HL-60/S4 (cell line): Measurements from ENCODE around the gene TMIGD1.
"Not testable (repeated sequence)": the region's sequence is repeated elsewhere in the genome, so short reads cannot be mapped to it uniquely, and the experiment has no call there.

Experiments
- in situ Hi-C: fragments of 300-500 bp; cut with MboI; formaldehyde crosslinking; loops from 2 replicates; pipeline ENCODE4 v1.14.3; 2022; ENCODE audit warnings: low sequenced_read_pairs

TMIGD1 gene

GRCh38 chr17:30360086-30360808, 26.4 kb upstream of the TMIGD1 start:
- in situ Hi-C loops = no loop called here

DNA sequence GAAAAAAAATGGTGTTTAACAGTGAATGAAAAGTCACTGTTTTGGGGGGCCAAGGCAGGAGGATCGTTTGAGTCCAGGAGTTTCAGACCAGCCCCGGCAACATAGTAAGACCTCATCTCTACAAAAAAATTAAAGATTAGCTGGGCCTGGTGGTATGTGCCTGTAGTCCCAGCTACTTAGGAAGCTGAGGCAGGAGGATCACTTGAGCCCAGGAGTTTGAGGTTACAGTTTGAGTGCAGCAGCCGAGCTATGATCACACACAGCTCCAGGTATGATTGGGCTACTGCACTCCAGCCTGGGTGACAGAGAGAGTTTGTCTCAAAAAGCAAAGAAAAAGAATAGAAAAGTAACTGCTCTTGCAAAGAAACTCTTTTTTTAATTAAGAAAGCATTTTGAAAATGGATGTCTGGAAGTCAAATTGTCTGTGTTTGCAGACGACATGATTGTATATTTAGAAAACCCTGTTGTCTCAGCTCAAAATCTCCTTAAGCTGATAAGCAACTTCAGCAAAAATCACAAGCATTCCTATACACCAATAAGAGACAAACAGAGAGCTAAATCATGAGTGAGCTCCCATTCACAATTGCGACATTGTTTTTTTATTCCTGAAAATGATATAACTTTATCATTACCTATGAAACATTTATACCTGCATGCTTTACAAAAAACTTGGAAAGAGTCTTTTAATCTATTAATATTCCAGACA, 24.4 kb upstream of the TMIGD1 start:
- in situ Hi-C loops = no loop called here

- in situ Hi-C loops = no loop called here
Observed at GRCh38 chr17:30357476-30357875, 23.6 kb upstream of the TMIGD1 start.

- in situ Hi-C loops = no loop called here
Observed at GRCh38 chr17:30354701-30355100, 20.8 kb upstream of the TMIGD1 start.

DNA sequence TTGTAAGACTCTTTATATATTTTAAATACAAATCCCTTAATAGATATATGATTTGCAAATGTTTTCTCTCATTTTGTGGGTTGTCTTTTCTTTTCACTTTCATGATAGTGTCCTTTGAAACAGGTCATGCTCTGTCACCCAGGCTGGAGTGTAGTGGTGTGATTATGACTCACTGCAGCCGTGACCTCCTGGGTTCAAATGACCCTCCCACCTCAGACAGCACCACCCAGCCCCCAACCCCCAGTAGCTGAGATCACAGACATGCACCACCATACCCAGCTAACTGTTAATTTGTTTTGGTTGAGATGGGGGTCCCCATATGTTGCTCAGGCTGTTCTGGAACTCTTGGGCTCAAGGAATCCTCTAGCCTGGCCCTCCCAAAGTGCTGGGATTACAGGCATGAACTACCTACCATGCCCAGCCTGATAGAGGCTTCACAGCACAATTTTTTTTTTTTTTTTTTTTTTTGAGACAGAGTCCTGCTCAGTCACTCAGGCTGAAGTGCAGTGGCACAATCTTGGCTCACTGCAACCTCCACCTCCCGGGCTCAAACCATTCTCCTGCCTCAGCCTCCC, 18.5 kb upstream of the TMIGD1 start:
- in situ Hi-C loops = no loop called here

DNA sequence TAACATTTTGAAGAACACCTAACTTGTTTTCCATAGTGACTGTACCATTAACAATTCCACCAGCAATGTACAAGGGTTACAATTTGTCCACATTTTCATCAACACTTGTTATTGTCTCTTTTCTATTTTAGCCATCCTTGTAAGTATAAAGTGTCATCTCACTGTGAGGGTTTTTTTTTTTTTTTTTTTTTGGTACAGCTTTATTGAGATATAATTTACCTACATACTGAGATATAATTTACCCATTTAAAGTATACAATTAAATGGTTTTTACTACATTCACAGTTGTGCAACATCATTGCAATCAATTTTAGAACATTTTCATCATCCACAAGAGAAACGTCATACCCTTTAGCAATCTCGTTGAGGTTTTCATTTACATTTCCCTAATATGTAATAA, 17.9 kb upstream of the TMIGD1 start:
- in situ Hi-C loops = no loop called here

DNA sequence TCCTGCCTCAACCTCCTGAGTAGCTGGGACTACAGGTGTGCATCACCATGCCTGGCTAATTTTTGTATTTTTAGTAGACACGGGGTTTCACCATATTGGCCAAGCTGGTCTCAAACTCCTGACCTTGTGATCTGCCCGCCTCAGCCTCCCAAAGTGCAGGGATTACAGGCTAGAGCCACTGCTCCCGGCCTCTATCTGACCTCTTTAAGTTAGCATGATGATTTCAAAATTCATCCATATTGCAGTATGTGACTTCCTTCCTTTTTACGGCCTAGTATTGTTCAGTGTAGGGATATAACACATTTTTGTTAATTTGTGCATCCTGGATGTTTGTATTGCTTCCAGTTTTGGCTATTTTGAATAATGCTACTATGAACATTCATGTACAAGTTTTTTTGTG, 17.4 kb upstream of the TMIGD1 start:
- in situ Hi-C loops = not testable (repeated sequence)

- in situ Hi-C loops = loop anchor here (25.0 kb wide), 1 partner anchor 363 kb away; no protein-coding TSS in a partner anchor
Observed at GRCh38 chr17:30349252-30349651, 15.4 kb upstream of the TMIGD1 start.

GRCh38 chr17:30347488-30347887, 13.6 kb upstream of the TMIGD1 start:
- in situ Hi-C loops = loop anchor here (25.0 kb wide), 1 partner anchor 365 kb away; no protein-coding TSS in a partner anchor

GRCh38 chr17:30346221-30346795, 12.5 kb upstream of the TMIGD1 start:
- in situ Hi-C loops = loop anchor here (25.0 kb wide), 1 partner anchor 366 kb away; no protein-coding TSS in a partner anchor

- in situ Hi-C loops = loop anchor here (25.0 kb wide), 1 partner anchor 367 kb away; no protein-coding TSS in a partner anchor
Observed at GRCh38 chr17:30345527-30346075, 11.7 kb upstream of the TMIGD1 start.

DNA sequence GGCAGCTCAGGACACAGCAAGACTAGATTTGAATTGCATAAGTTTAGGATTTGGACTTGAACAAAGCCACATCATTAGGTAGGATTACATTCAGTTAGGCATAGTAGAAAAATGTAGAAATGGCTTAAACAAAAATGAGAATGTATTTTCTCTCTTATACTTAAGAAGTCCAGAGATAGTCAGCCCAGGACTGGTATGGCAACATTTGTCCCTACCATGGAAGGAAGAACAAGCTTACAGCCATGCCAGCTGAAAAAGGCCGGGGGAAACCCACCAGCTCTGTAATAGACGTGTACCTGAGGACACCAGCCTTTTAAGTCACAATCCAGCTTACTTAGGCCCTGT, 11.2 kb upstream of the TMIGD1 start:
- in situ Hi-C loops = loop anchor here (25.0 kb wide), 1 partner anchor 367 kb away; no protein-coding TSS in a partner anchor

DNA sequence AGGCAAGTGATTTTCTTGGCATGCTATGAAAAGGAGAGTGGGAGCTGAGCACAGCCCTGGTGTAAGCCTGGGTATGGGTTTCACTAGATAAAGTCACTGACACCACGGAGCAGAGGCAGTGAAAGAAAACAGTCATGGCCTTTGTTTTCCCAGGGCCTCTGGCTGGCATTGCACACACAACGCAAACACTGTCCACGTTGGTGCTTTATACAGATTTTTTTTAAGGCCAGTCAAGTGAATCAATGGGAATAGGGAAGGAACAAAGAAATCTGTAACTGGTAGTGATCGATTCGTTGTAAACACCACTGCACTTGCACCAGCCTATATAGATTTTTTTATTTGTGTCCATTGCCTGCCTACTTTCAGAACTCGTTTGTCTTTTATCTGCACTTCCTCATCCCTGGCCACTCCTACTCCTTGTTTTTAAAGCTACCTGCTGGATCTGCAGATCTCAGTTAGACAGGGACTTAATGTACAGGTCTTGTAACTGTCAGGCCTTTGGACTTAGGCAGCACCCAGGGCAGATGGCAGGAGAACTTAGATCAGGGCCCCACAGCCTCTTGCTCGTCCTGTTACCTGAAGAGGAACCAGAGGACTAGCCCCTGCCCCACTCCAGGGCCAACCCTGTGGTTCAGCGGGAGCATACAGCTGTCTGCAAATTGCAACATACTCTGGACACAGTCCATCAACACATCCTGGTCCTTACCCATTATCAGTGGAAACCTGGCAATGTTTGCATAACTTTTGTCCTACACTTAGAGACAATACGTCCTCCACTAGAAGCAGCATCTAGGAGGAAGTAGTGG, 10.6 kb upstream of the TMIGD1 start:
- in situ Hi-C loops = loop anchor here (25.0 kb wide), 1 partner anchor 368 kb away; no protein-coding TSS in a partner anchor

- in situ Hi-C loops = loop anchor here (25.0 kb wide), 1 partner anchor 369 kb away; no protein-coding TSS in a partner anchor
Observed at GRCh38 chr17:30343796-30344195, 9.9 kb upstream of the TMIGD1 start.

- in situ Hi-C loops = loop anchor here (25.0 kb wide), 1 partner anchor 369 kb away; no protein-coding TSS in a partner anchor
Observed at GRCh38 chr17:30343244-30343643, 9.4 kb upstream of the TMIGD1 start.

- in situ Hi-C loops = loop anchor here (25.0 kb wide), 1 partner anchor 371 kb away; no protein-coding TSS in a partner anchor
Observed at GRCh38 chr17:30341703-30342249, 7.9 kb upstream of the TMIGD1 start.

DNA sequence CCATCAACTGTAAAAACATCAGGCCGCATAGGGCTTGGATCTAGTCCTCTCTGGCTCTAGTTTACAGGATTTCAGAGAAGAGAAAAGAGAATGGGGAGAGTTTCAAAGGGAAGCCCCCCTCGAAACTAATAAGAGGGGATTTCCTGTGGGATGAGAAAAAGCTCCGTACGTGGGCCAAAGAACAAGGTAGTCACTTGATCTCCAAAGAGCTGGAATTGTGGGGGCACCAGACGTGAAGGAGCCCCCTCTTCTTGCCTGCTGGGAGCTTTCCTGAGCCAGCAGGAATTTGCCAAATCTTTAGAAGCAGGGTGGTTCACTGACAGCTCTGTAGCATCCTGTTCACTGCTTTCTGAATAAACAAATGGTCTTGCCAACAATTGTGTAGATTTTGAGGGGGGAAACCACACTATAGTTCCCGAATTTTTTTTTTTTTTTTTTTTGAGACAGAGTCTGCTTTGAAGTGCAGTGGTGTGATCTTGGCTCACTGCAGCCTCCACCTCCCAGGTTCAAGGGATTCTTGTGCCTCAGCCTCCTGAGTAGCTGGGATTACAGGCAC, 7.0 kb upstream of the TMIGD1 start:
- in situ Hi-C loops = loop anchor here (25.0 kb wide), 1 partner anchor 371 kb away; no protein-coding TSS in a partner anchor

DNA sequence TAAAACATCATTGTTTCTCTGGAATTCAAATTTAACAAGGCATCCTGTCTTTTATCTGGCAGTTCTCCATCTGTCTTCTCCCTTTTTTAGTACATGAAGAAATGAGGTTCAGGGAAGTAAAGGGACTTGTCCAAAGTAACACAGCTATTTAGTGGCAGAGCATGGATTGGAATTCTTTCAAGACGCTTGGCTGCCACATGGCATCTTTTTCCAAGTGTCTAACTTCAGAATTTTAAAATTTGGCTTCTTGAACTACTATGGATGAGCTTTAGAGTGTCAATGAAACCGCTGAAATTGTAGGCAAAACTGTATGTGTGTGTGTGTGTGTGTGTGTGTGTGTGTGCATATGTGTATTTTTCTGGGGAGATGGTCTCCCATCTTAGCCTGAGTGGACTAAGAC, 5.2 kb upstream of the TMIGD1 start:
- in situ Hi-C loops = loop anchor here (10.0 to 25.0 kb wide), 2 partner anchors 234 to 373 kb away; no protein-coding TSS in a partner anchor

- in situ Hi-C loops = loop anchor here (10.0 to 25.0 kb wide), 2 partner anchors 233 to 375 kb away; no protein-coding TSS in a partner anchor
Observed at GRCh38 chr17:30337393-30337999, 3.6 kb upstream of the TMIGD1 start.
